Raji (cell line): ENCODE data around the gene PRKX.

Source experiments
- POLR2A ChIP-seq: IDR thresholded peaks from 2 replicates; pipeline ENCODE4 v1.6.1; 2011; ENCODE audit warnings: low read depth, low read length, control low read depth; ENCODE audit not compliant: insufficient read depth

Gene PRKX

DNA sequence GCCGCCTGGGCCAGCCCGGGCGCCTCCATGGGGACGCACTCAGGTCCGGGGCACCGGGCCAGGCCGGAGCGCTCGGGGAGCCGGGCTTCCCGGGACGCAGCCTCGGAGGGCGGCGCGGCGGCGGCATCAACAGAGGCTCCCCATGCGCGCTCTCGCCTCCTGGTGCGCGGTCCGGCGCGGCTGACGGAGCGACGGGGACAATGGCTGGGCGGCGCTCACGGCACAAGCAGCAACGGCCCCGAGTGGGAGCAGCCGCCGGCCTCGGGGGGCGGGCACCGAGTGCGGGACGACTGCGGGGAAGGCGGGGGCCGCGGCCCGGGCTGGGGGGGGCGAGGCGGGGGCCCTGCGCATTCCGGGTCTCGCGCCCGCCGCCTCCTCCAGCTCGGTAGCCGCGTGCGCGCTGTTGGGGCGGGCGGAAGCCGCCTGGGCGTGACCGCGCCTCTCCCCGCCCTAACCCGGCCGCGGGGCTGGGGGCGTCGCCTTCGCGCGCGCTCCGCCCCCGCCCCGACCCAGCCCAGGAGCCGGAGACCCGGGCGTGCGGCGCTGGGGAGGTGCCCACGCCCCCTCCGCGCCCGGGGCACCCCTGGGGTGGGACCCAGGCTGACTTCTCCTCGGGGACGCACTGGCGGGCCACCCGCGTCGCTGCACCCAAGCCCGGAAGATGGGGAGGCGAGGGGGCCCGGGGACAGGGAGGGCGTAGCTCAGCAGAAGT, at the start of gene PRKX:
PRKX (minus strand) TSS at position 425 of the 712 bp plus-strand sequence; CDS start at position 29, 396 bp downstream.
- TF ChIP-seq POLR2A, result peak; percentile 46

DNA sequence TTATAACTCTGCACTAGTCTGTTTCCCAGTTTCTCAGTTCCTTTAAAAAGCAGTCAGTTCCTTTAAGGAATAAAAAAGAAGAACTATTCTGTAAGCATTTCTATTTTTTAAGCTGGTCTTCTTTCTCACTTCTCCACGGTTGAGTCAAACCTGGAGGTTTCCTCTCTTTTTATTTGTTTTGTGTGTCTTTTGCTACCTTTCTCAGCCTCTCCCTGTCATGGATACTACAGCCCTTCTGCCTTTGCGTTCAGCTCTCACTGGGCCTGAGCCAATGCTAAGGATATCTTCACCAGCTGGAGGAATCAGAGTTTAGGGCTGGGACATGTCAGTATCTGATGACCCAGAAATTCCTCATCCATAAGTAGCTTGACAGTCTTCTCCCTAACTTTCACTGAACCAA, 49.7 kb upstream of the PRKX start:
- no peak for TF ChIP-seq POLR2A

DNA sequence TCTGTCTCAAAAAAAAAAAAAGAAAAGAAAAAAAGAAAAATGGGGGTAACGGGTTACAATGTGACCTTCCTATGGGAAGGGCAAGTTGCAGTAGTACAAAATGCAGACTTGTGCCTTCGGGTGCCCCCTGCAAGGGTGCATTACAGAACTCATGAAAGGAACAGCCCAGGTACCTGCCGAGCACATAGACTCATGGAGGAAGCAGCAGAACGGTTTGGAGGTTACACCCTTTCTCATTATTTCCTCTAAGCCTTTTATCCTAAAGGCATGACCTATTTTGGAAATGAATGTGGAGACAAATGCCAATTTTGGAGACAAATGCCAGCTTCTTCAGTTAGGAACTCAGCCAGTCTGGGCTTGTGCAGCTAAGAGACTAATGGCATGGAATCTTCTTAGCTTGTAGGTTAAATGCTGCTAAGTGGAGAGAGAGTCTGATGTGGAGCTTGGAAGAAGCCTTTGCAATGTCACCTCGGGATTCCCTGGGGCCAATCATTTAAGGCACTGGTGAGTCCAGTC, 44.1 kb upstream of the PRKX start:
- no peak for TF ChIP-seq POLR2A

DNA sequence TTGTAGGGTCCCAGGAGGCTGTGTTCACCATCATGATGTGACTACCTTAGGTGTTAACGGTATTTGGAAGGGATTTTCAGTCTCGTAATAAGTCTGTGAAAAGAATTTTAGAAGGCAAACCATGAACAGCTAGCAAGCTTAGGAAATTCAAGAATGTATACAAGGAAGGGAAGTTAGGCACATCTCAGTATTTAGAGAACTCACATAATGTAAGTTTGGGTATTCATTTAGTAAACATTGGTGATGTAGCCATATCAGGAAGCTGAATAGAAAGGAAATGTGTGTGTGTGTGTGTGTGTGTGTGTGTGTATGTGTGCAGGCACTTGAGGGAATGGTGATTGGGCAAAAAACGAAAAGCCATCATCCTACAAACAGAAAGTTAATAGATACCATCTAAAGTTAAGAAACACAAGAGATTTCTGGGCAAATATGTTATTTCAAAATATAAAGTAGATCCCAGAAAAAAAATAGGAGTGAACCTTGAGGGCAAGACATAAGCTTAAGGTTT, 34.7 kb upstream of the PRKX start:
- TF ChIP-seq POLR2A, result no peak

DNA sequence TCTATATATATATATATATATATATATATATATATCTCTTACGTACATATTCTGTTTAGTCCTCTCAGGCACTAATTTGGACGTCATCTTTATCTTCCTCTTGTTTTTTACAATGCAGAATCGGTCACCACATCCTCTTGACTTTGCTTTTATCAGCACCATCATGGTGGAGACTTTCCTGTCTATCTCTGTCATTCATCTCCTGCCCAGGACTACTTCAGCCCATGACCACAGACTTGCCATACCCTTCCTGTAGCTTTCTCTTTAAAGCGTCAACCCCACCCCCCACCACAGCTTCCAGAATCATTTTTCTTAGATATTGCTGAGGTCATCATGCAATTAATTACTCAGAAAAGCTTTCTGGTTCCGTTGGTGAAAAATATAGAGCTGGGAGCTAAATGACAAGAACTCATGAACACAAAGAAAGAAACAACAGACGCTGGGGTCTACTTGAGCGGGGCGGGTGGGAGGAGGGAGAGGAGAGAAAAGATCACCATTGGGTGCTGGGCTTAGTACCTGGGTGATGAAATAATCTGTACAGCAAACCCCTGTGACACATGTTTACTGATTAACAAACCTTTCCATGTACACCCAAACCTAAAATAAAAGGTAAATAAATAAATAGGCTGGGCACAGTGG, 30.5 kb upstream of the PRKX start:
- TF ChIP-seq POLR2A, result no peak

DNA sequence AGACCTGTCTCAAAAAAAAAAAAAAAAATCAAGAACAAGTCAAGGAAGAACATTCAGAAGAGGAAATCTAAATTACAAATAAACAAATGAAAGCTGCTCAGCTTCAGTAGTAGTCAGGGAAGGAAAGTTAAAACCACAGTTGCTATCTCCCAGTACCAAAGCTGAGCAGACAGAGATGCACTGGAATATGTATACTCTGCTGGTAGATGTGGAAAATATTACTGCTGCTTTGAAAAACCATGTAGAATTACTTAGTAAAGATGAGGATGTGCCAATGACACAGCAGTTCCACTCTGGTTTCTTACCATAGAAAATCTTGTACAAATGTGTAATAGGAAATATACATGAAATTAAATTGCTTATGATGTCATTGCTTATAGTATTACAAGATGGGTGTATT, 25.1 kb upstream of the PRKX start:
- no peak for TF ChIP-seq POLR2A

DNA sequence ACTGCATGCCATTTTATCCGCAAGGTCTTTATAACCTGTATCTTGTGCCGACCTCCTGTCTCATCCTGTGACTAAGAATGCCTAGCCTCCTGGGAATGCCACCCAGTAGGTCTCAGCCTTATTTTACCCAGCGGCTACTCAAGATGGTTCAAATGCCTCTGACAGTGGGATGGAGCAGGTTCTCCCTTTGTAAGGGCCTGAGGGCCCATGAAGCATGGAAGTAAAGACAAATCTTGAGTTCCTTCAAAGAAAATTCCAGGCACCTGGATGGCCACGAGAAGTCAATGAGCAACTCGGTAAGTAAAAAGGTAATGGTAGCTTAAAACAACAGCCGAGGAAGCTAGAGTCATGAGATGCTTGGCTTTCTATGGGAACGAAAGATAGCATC, 19.6 kb upstream of the PRKX start:
- TF ChIP-seq POLR2A, result no peak

DNA sequence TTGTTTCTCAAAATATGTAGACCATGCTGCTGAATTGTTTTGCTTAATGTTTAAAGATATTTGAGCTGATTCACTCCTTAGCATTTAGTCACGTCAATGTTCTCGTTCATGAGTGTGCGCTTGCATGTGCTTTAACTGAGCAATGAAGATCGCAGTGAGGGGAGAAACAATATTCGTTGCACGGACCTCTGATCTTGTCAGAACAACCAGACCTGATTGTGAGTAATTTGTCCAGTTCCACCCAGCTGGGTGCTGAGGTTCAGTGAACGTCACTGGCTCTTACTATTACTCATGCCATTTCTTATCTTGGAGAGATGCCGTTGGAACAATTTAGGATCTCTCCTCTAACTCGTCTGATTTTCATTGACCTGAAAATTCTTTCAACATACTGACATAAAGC, 15.0 kb upstream of the PRKX start:
- no peak for TF ChIP-seq POLR2A

DNA sequence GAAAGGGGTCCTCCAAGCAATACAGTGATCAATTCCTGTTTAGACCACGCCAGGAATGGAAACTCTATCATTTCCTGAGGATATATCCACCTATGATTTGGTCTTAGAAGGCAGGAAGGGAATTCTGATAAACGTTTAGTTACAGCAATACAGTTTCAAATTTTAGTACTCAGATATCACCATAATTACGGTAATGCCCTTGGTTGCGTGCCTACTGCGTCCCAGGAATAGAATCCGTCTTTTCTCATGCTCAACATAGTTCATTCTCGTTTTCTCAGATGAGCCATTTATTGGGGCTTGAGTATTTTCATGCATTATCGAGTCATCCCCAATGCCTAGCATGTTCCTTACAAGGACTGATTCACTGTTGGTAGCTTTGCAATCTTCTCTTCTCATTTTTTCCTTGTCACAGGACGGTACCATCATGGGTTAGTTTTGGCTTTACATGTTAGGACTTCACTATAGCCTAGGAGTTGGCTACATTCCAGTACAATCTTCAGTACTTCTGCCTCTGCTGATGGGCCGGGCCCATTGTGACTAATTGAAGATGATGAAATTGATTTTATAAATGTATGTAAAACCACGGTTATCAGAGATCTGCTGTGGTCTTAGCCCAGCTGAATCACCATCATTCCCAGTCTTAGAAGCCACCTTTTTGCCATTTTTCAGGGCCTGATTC, 4.4 kb upstream of the PRKX start:
- no peak for TF ChIP-seq POLR2A

DNA sequence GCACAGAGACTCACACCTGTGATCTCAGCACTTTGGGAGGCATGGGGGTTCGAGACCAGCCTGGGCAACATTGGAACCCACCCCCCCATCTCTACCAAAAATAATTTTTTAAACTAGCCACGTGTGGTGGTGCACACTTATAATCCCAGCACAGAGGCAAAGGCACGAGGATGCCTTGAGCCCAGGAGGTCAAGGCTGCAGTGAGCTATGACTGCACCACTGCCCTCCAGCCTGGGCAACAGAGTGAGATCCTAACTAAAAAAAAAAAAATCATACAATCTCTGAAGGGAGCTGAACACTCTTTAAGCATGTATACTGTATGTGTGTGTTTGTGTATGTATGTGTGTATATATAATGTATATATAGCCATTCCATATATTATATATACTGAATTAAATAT, 2.5 kb upstream of the PRKX start:
- TF ChIP-seq POLR2A, result no peak

DNA sequence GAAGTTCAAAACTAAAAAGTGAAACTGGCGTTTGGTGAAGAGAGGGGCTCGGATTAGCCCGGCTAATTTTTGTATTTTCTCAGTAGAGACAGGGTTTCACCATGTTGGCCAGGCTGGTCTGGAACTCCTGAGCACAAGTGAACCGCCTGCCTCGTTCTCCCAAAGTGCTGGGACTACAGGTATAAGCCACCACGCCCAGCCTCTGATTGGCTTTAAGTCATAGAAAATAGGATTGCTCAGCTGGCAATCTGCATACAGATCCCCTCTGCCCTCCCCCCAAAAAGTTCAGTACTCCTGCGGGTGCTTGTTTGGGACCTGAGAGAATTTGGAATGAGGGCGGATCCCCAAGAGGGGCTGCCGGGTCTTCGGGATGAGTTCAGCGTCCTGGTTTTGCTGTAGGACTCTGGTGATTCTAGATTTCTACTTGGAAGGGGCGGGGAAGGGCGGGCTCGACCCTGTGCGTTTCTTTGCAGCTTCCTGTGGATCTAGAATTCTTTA, 537 bp upstream of the PRKX start:
- no peak for TF ChIP-seq POLR2A

DNA sequence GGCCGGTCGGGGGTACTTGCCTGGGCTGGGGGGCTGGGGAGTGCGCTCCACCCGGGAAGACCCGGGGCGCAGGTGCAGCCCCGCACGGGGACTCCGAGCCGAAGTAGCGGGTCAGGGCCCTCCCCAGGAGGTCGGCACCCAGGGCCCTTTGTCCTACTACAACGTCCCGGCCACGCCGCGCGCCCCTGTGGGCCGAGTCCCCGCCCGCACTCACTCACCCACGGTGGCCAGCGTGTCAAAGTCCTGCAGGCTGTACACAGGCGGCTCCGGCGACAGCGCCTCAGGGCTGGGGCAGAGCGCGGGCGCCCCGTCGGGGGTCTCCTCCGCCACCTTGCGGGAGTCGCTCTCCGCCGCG, 602 bp downstream of the PRKX start:
- TF ChIP-seq POLR2A, result no peak

DNA sequence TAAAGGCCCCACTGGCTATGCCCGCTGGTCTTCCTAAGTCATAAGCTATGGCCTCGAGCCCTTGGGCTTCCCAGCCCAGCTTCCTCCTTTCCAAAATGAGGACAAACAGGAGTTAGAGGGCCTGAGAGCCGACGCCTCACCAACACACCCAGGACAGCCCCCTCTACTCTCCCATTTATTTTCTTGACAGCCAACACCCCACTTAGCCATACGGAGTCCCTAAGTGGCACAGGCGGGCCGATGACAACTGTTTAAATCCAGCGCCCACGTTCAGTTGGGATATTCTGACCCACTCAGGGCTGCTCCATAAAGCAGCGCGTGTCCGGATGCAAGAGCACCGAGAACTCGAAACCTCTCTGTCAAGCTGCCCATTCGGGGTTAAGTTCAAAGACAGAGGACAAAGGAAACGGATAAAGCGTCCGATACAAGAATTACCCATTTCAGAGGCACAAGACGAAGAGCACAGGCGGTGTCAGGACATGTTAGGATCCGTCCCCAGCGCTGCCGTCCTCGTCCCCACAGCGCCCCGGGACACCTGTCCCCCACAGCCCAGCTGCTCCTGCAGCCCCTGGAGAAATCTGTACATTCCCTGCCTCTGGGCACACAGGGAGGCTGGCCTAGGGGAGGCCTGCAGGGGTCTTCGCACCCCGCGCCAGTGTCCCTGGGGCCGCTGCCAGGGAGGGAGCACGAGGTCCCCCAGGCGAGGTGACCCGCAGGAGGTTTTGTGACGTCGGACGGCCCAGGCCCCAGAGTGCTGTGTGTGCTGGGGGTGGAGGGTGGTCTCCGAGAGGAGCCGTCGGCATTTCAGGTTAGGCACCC, 1.2 kb downstream of the PRKX start:
- no peak for TF ChIP-seq POLR2A

DNA sequence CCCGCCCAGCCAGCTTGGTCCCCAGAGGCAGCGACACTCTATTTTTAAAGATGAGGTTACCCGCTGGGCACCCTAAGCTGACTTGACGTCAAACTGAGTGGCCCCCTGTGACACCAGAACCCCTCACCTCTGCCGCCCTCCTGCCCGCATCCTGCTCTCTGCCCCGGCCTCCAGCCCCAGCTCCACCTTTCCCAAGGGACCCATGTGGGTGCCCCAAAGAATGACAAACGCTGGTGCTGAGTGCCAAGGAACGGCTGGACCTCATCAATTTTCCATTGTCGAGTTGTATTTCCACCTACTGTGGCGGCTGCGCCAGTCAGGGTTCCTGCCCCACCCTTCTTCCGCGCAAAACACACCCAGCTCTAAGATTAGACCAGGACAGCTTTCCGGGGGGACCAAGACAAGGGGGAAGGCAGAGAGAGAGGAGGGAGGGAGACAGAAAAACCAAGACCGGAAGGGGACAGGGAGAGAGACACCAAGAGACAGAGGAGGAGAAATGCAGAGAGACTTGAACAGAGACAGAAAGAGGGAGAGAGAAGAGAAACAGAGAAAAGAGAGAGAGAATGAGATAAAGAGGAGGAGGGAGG, 2.0 kb downstream of the PRKX start:
- no peak for TF ChIP-seq POLR2A
